Fibroblast of lung (primary cell): ENCODE measurements around the gene DNAH17.

Experiments
- CTCF ChIP-seq, 2 donors: IDR thresholded peaks in 1 of 2; conservative IDR thresholded peaks in 1 of 2; 1 replicate in 1 of 2; 2 replicates in 1 of 2; pipeline ENCODE4 v1.5.1; 2011 to 2012; ENCODE audit warnings: low read length in 2 of 2, control low read depth in 1 of 2, inconsistent platforms in 1 of 2, low read depth in 1 of 2, mild to moderate bottlenecking in 1 of 2
- EZH2 ChIP-seq: IDR thresholded peaks from 2 replicates; pipeline ENCODE4 v1.5.1; 2012; ENCODE audit warnings: low read length, control low read depth, mild to moderate bottlenecking; ENCODE audit errors: missing control alignments

DNA sequence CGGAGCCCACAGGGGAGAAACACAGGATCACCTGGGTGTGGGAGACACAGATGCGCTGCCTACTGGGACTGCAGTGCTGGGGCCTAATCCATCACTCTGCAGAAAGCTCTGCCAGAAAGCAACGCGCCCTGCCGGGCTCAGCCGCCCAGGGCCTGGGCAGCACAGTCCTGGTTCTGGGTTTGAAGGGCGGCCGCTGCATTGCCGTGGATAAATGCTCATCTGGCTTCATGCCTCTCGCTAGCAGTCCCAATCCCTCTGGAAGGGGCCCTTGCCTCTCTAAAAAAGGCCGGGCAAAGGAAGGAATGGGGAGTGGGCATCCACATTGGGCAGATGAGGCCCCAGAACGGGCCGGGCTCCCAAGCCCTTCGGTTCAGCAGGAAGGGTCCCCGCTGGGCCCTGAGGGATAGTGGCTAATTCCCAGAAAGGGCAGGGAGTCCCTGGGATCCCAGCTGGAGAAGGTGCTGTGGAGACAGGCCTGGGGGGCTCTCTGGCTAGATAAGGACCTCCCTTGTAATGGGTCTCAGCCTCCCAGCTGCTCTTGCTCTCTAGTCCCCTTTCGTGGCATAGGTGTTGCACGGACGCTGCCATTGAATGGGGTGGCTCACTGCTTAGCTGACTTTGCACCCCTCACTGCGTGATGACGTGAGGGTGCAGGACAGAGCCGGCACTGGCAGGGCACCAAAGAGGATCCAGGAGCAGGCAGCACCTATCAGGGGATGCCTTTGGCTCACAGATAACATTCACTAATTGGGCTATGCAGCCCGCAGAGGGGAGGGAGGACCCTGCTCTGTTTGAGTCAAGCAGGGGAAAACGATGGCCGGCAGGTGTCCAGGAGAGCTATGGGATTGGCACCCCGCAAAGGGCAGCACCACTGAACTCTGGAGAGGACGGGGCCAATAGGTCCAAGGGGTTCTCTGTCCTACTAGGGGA lies 110.1 kb downstream of the DNAH17 start:
- TF ChIP-seq CTCF (conservative IDR thresholded peaks at IDR 0.05 in 1 of 2, IDR thresholded peaks at IDR 0.05 in 1 of 2; ENCODE audit: low read depth in 1 of 2, low read length in 2 of 2) (no peak), EZH2 (no peak)
